PC-9 (cell line): ENCODE results near the gene PLEKHH2. TPM values are rescaled to one million over a fixed set of nuclear protein-coding genes. Genes with fewer than 3 reads are reported as not detected.

Source experiments
- BruUV-seq: library from RNA; stranded (reverse); fragments of 400-500 nt; replicated peaks from 2 replicates; lab custom pipeline; 2021; lab: Mats Ljungman, UMichigan
- CTCF ChIA-PET: fragments of 300-600 bp; sonication (Branson Sonifier 250); formaldehyde crosslinking; loops from one replicate; lab custom pipeline; 2022; ENCODE audit warnings: antibody characterized with exemption; lab: Charles Lee
- POLR2A ChIA-PET: fragments of 300-600 bp; sonication (Branson Sonifier 250); formaldehyde crosslinking; loops from one replicate; lab custom pipeline; 2022; ENCODE audit warnings: antibody characterized with exemption; ENCODE audit not compliant: unreplicated experiment; lab: Charles Lee
- DNase-seq, 2 experiments: peaks; one replicate each; pipeline versions ENCODE4 v3.0.0 to v3.0.0-alpha.2; 2015 to 2022; ENCODE audit warnings: mixed read lengths in 1 of 2
- H2AFZ ChIP-seq: fragments of 200-600 bp; sonication (generic); 2 replicates; pipeline ENCODE4 v1.8.1; 2017; ENCODE audit warnings: antibody characterized with exemption
- H3F3A ChIP-seq: fragments of 200-600 bp; sonication (generic); 2 replicates; pipeline ENCODE4 v1.8.1; 2017; ENCODE audit warnings: antibody characterized with exemption, mild to moderate bottlenecking, low read depth; ENCODE audit not compliant: insufficient read depth
- H3K27ac ChIP-seq: fragments of 200-600 bp; sonication (generic); 2 replicates; pipeline ENCODE4 v1.6.1; 2016; ENCODE audit warnings: mixed run types
- H3K27me3 ChIP-seq: fragments of 200-600 bp; sonication (generic); 2 replicates; pipeline ENCODE4 v1.6.1; 2016; ENCODE audit warnings: low read depth, mixed run types; ENCODE audit not compliant: insufficient read depth
- H3K36me3 ChIP-seq: fragments of 200-600 bp; sonication (generic); 2 replicates; pipeline ENCODE4 v1.6.1; 2016; ENCODE audit warnings: low read depth, mixed run types
- H3K4me1 ChIP-seq: fragments of 200-600 bp; sonication (generic); replicated peaks from 2 replicates; pipeline ENCODE4 v1.6.1; 2016; ENCODE audit warnings: mixed run types; ENCODE audit not compliant: insufficient read depth
- H3K4me2 ChIP-seq: fragments of 200-600 bp; sonication (generic); 2 replicates; pipeline ENCODE4 v1.6.1; 2017; ENCODE audit warnings: mixed run types
- H3K4me3 ChIP-seq: fragments of 200-600 bp; sonication (generic); 2 replicates; pipeline ENCODE4 v1.6.1; 2016; ENCODE audit warnings: mixed run types
- H3K79me2 ChIP-seq: fragments of 200-600 bp; sonication (generic); 2 replicates; pipeline ENCODE4 v1.6.1; 2017; ENCODE audit warnings: low read depth, mixed run types
- H3K9me2 ChIP-seq: fragments of 200-600 bp; sonication (generic); 2 replicates; pipeline ENCODE4 v1.8.1; 2017; ENCODE audit warnings: mild to moderate bottlenecking; ENCODE audit not compliant: insufficient read depth
- H3K9me3 ChIP-seq: fragments of 200-600 bp; sonication (generic); 2 replicates; pipeline ENCODE4 v1.8.1; 2016; ENCODE audit warnings: low read depth; ENCODE audit not compliant: insufficient read depth
- H4K20me1 ChIP-seq: fragments of 200-600 bp; sonication (generic); 2 replicates; pipeline ENCODE4 v1.8.1; 2017; ENCODE audit not compliant: insufficient read depth
- CTCF ChIP-seq: fragments of 200-600 bp; sonication (generic); conservative IDR thresholded peaks from 2 replicates; pipeline ENCODE4 v1.6.1; 2017; ENCODE audit warnings: mixed run types, antibody characterized with exemption, mild to moderate bottlenecking, moderate library complexity
- EZH2 ChIP-seq: fragments of 200-600 bp; sonication (generic); IDR thresholded peaks from 2 replicates; pipeline ENCODE4 v1.8.0; 2017; ENCODE audit warnings: antibody characterized with exemption, low read depth
- intact Hi-C: fragments of 100-400 bp; cut with micrococcal nuclease; formaldehyde crosslinking; loops from one replicate; pipeline ENCODE4 v1.10.0; 2022; ENCODE audit not compliant: unreplicated experiment
- total RNA-seq: library from RNA; stranded (reverse); gene quantifications from 2 replicates; pipeline ENCODE4 v1.2.3, GENCODE V29; 2021

PLEKHH2 gene
- total RNA-seq, 1 experiment from 2014 or later, result 1.6 TPM

- POLR2A ChIA-PET, result no interaction called here
- Histone ChIP-seq H3K4me1 (no peaks in the 10 kb centered on the region), H2AFZ (no peak overlapping the region), H3K79me2 (no peaks in the 10 kb centered on the region), H3F3A (no peaks in the 10 kb centered on the region), H3K36me3 (no peaks in the 10 kb centered on the region), H3K4me3 (no peak overlapping the region), H3K9me3 (no peaks in the 10 kb centered on the region), H3K9me2 (no peaks in the 10 kb centered on the region), H3K4me2 (no peak overlapping the region), H4K20me1 (no peaks in the 10 kb centered on the region), H3K27me3 (no peaks in the 10 kb centered on the region), H3K27ac (no peak overlapping the region)
- intact Hi-C loops, result no loop called here
- no peak for TF ChIP-seq EZH2
- no peak for TF ChIP-seq CTCF
- CTCF ChIA-PET, result no interaction called here
- BruUV-seq, result no TSS peak
- no peak for DNase-seq
These were observed 111.3 kb downstream of the PLEKHH2 start for GRCh38 chr2:43748333-43748732.

GRCh38 chr2:43749583-43749982, 112.5 kb downstream of the PLEKHH2 start:
- CTCF ChIA-PET, result no interaction called here
- BruUV-seq, result no TSS peak

GRCh38 chr2:43751476-43751990, 114.5 kb downstream of the PLEKHH2 start:
- no peaks in the 10 kb centered on the region for H3K4me1 ChIP-seq
- no peaks in the 10 kb centered on the region for H3K27me3 ChIP-seq
- no peaks in the 10 kb centered on the region for H3K79me2 ChIP-seq
- H3K27ac ChIP-seq, result no peak overlapping the region
- no peaks in the 10 kb centered on the region for H3K9me3 ChIP-seq
- ChIA-PET CTCF (interaction anchor here (0.6 kb wide), 1 partner anchor 127 kb away, joined by 3 read pairs; no protein-coding TSS in a partner anchor), POLR2A (no interaction called here)
- no peak overlapping the region for H2AFZ ChIP-seq
- no peak overlapping the region for H3K4me3 ChIP-seq
- BruUV-seq, result no TSS peak
- no peaks in the 10 kb centered on the region for H3K9me2 ChIP-seq
- intact Hi-C loops, result no loop called here
- no peak for DNase-seq
- TF ChIP-seq EZH2 (no peak), CTCF (no peak)
- no peaks in the 10 kb centered on the region for H3F3A ChIP-seq
- H3K4me2 ChIP-seq, result no peak overlapping the region
- no peaks in the 10 kb centered on the region for H3K36me3 ChIP-seq
- no peaks in the 10 kb centered on the region for H4K20me1 ChIP-seq

More at GRCh38 chr2:43749583-43749982, 112.5 kb downstream of the PLEKHH2 start:
- intact Hi-C loops, result no loop called here
- Histone ChIP-seq H3K9me3 (no peaks in the 10 kb centered on the region), H4K20me1 (no peaks in the 10 kb centered on the region), H3K9me2 (no peaks in the 10 kb centered on the region), H3K4me1 (no peaks in the 10 kb centered on the region), H3K27me3 (no peaks in the 10 kb centered on the region), H3K4me3 (no peak overlapping the region), H3F3A (no peaks in the 10 kb centered on the region), H3K4me2 (no peak overlapping the region), H3K36me3 (no peaks in the 10 kb centered on the region), H2AFZ (no peak overlapping the region), H3K79me2 (no peaks in the 10 kb centered on the region), H3K27ac (no peak overlapping the region)
- POLR2A ChIA-PET, result no interaction called here
- no peak for DNase-seq
- no peak for TF ChIP-seq CTCF
- no peak for TF ChIP-seq EZH2
